Posterior cingulate gyrus (tissue), 11 donors: ENCODE data around the gene RASSF4.
"Not testable (repeated sequence)": the region's sequence is repeated elsewhere in the genome, so short reads cannot be mapped to it uniquely, and the experiment has no call there.

Experiments used
- DNase-seq, 10 donors: peaks; one replicate each; pipeline versions ENCODE4 v3.0.0 to v3.0.0-alpha.2; 2020 to 2021; ENCODE audit warnings: mixed read lengths in 3 of 10
- intact Hi-C: fragments of 100-400 bp; cut with DNase I; formaldehyde crosslinking; loops from one replicate; pipeline ENCODE4 v1.15.1; 2023

Gene RASSF4

DNA sequence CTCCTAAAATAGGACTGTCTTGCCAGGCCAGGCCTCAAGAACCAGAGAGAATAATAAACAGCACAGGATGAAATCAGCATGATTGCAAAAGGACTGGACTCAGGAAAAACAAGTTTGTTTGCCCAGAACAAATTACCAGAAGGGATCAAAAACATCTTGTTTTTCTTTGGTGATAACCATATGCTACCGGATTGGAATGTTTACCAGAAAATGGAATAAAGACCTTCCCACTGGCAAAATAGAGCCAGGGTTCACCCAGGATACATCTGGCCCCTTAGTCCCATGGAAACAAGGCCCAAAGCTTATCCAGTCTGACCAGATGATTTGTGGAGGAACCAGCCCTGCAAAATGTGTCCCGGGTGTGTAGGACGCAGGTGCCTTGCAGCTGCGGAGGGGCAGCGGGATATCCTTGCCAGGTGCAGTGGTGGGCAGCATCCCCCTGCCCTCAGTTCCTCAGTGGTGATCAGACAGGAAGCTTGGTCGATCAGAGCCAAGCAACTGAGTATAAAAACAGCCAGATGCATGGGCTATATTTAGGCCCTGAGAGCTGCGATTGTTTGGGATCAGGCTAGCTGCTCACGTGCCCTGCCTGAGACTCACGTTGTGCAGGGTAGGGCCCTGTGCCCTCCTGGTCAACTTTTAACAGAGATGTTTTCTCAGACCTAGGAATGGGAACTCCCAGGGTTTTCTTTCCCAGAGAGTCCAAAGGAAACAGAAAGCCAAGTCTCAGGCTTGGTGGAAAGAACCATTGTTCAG lies 36.5 kb downstream of the RASSF4 start:
- intact Hi-C loops = no loop called here
- DNase-seq = peak in 5 of 10 donors; percentile 46 to 92 (median 56)

- intact Hi-C loops = no loop called here
- DNase-seq = no peak
These were observed 37.6 kb downstream of the RASSF4 start for GRCh38 chr10:44997105-44997748.

DNA sequence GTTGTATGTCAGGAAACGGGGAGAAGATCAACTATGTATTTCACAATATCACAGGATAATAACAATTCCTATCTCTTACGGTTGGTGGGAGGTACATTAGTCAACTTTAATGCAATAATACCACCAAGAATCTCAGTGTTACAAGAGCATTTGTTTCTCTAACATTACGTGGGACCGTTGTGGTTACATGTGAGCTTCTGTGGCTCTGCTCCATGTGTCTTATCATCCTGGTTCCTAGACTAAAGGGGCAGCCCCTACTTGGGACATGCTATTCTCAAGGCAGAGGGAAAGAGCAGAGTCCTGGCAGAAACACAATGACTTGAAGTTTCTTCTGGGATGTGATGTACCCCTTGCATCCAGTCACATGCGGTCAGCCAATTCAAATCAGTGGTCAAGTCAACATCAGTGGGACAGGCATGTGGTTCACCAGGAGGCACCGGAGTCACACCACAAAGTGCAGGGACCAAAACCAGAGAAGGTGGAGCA lies 38.6 kb downstream of the RASSF4 start:
- intact Hi-C loops = no loop called here
- DNase-seq = no peak

- intact Hi-C loops = loop anchor here (10.0 kb wide), 2 partner anchors 235 to 465 kb away; no protein-coding TSS in a partner anchor
These were observed 40.6 kb downstream of the RASSF4 start for GRCh38 chr10:45000138-45000751.

DNA sequence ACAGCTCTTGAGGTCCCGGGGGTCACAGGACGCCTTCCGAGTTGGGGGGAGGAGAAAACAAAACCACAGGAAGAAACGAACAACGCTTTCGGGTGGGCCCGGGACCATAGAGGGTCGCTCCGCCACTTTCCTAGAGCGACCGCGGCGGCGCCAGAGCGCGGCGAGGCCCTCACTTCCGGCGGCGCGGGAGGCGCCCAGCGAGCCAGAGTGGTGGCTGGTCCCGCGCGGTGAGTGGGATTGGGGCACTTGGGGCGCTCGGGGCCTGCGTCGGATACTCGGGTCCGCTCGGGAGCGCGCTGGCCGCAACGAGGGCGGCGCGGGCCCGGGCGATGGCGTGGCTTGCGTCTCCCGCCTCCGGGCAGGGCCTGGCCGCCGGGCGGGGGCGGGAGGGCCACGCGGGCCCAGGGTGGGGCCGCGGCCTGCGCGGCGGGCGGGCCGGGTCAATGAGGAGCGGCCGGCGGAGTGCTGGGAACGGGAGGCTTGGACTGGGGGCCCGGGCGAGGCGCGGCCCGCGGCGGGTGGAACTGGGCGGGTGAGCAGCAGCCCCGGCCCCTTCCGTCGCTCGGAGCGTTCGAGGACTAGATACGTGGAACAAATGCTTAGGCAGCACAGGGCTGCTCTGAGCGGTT lies 41.3 kb downstream of the RASSF4 start, which contains the start of gene ZNF22:
ZNF22 (plus strand) TSS at position 172 of the 629 bp plus-strand sequence. CDS start 2,446 bp downstream, outside the sequence.
- DNase-seq = peak in 9 of 10 donors; percentile 57 to 96 (median 71)
- intact Hi-C loops = loop anchor here (10.0 kb wide), 2 partner anchors 234 to 464 kb away; no protein-coding TSS in a partner anchor

More at GRCh38 chr10:45000138-45000751, 40.6 kb downstream of the RASSF4 start:
- DNase-seq = peak in 1 of 10 donors; percentile 66

DNA sequence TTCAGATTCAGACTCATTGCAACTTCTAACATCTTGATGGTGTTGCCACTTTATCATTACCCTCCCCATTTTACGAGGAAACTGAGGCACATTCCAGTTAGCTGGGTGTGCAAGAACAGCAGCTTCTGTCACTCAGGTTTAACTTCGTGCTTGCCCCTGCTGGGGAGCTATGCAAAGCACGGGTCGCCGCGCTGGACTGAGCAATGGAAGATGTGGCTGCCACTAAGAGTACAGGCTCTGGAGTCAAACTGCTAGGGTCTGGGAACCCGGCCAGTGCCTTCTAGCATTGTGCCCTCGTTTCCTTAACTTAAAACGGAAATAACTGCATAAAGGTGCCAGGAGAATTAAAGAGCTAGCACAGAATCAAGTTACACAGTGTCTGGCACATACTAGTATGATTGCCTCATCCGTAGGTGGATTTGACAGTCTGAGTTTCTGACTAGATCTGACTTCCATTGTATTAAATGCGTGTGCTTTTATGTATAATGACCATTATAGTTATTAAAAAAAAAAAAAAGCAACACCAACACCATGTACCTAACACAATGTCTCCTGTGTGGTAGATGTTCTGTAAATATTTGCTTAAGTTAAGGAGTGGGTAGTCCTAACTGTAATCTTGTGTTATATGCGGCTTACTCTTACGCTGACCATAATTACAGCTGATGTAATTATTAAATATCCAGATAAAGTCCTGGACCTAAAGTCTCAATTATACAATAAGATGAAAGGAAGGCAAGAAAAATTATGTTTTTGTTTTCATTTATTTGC lies 42.0 kb downstream of the RASSF4 start:
- intact Hi-C loops = loop anchor here (10.0 kb wide), 2 partner anchors 233 to 463 kb away; no protein-coding TSS in a partner anchor
- peak in 5 of 10 donors; percentile 54 to 93 (median 81) for DNase-seq

DNA sequence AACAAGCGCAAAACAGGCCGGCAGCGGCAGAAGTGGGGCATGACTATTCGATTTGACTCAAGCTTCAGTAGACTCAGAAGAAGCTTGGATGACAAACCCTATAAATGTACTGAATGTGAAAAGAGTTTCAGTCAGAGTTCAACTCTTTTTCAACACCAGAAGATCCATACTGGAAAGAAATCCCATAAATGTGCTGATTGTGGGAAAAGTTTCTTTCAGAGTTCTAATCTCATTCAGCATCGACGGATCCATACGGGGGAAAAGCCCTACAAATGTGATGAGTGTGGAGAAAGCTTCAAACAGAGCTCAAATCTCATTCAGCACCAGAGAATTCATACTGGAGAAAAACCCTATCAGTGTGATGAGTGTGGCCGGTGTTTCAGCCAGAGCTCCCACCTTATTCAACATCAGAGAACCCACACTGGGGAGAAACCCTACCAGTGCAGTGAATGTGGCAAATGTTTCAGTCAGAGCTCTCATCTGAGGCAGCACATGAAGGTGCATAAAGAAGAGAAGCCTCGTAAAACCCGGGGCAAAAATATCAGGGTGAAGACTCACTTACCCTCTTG lies 43.9 kb downstream of the RASSF4 start:
- intact Hi-C loops = loop anchor here (10.0 kb wide), 2 partner anchors 231 to 461 kb away; no protein-coding TSS in a partner anchor
- no peak for DNase-seq

DNA sequence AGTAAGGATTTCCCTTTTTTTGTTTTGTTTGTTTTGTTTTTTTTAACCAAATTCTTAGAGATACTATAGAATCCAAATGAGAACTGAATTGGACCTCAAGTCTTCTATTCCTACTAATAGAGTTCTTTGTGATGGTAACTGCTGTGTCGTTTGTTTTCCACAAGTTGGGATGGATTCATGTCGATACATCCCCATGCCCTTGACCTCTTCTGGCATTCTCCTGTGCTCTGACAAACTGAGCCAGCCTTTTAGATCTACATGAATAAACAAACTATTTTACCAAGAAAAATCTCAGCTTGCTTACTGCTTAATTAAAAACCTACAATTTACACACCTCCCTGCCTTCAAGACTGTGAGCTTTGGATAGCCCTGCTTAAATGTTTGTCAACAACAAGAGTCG lies 45.1 kb downstream of the RASSF4 start:
- intact Hi-C loops = loop anchor here (10.0 kb wide), 2 partner anchors 230 to 460 kb away; no protein-coding TSS in a partner anchor
- no peak for DNase-seq

DNA sequence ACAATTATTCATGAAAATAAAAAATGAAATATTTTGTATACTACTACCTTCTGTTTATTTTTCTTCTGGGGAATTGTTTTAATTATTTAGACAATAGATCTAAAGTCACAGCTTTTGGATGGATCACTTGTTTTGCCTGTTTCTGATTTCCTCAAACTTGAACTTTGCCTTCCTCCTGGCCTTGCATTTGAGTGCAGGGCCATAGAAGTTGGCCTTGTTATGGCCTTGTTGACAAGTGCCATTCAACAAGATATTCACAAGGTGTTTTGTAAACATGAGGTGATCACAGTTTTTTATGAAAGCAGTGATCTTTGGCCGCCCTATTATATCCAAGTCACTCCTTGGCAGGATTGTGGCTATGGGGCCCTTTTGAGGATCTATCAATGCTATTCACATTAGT lies 45.7 kb downstream of the RASSF4 start:
- intact Hi-C loops = loop anchor here (10.0 kb wide), 2 partner anchors 230 to 460 kb away; no protein-coding TSS in a partner anchor

GRCh38 chr10:45006276-45007030 lies 46.9 kb downstream of the RASSF4 start:
- intact Hi-C loops = loop anchor here (10.0 kb wide), 2 partner anchors 228 to 458 kb away; no protein-coding TSS in a partner anchor

More for the DNA sequence above, 45.7 kb downstream of the RASSF4 start:
- DNase-seq = no peak

GRCh38 chr10:45008524-45009161 lies 49.0 kb downstream of the RASSF4 start:
- intact Hi-C loops = loop anchor here (10.0 kb wide), 2 partner anchors 226 to 456 kb away; no protein-coding TSS in a partner anchor
- peak in 2 of 10 donors; percentile 2 to 75 for DNase-seq

More at GRCh38 chr10:45006276-45007030, 46.9 kb downstream of the RASSF4 start:
- no peak for DNase-seq

DNA sequence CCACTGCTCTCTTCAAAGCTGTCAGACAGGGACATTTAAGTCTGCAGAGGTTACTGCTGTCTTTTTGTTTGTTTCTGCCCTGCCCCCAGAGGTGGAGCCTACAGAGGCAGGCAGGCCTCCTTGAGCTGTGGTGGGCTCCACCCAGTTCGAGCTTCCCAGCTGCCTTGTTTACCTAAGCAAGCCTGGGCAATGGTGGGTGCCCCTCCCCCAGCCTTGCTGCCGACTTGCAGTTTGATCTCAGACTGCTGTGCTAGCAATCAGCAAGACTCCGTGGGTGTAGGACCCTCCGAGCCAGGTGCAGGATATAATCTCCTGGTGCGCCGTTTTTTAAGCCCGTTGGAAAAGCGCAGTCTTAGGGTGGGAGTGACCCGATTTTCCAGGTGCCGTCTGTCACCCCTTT lies 55.0 kb downstream of the RASSF4 start:
- intact Hi-C loops, DNase-seq: not testable (repeated sequence)

DNA sequence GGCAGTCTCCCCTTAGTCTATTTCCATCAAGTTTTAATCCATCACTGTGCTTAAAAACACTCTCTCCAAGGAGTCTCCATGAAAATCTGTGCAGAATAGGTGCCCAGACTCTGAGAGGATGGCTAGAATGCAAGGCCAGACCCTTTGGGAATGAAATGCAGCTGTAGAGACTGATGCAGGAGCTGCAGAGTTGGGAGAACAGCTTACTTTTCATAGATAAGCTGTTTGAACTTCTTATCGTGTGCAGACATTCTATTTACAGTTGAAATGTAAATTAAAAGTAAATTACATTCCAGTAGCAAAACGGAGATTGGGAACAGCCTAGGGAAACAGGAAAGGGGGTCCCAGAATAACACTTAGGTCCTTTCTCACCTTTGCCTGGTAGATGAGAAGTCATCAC lies 56.0 kb downstream of the RASSF4 start:
- no peak for DNase-seq
- intact Hi-C loops = no loop called here

DNA sequence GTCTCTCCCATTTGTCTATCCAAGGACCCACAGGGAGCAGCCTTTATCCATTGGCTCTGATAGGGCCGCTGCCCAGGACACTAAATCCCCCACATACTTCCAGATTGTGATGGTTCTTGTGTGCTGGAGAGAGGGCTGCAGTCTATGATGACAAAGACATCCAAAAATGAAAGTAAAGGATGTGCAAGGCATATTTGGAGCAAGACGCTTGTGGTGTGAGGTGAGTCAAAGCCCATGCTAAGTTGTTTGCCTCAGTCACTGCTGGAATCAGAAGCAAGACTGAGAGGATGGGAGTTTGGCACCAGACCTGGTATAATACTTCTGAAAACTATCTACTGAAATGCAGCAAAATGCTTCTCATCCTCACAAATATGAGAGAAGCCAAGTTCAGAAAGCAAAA lies 63.8 kb downstream of the RASSF4 start:
- no peak for DNase-seq
- intact Hi-C loops = no loop called here

DNA sequence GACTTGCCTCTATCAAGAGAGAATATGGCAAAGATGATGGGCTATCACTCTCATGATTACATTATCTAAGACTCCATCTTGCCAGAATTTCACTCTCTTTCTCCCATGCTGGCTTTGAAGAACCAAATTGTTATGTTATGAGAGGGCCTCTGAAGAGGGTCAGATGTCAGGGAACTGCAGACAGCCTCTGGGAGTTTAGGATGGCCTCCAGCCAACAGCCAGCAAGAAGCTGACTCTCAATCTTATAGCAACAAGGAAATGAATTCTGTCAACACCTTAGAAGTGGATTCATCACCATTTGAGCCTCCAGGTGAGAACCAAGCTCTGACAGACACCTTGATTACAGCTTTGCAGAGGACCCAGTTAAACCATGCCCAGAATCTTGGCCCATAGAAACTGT lies 74.7 kb downstream of the RASSF4 start:
- intact Hi-C loops = no loop called here
- no peak for DNase-seq

DNA sequence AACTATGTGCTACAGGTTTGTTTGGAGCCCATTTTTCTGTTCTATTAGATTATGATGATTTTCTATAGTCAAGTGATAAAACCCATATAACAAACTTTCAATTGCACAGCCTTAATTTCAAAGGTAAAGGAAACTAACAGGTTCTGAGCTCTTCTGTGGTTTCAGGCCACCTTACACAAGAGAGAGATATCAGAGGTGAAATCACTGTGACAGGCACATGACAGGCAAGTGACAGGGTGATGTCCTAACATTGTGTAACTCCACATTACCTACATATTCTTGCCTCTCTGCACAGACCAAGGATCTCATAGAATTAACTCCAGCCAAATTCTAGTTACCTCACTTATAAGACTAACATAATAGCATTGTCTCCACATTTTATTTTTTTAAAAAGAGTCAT lies 76.1 kb downstream of the RASSF4 start:
- intact Hi-C loops = no loop called here
- DNase-seq = no peak

GRCh38 chr10:45040921-45041542 lies 81.4 kb downstream of the RASSF4 start:
- DNase-seq = no peak
- intact Hi-C loops = no loop called here
